GM19438 (cell line): Measurements from ENCODE around the gene CPTP.
A peak's percentile ranks its signal among the peaks of the same experiment; 100 is the strongest.
"Not testable (repeated sequence)": the region's sequence is repeated elsewhere in the genome, so short reads cannot be mapped to it uniquely, and the experiment has no call there.

Source experiments
- ATAC-seq: cut with Tn5 transposase; IDR thresholded peaks from one replicate; pipeline ENCODE4 v1.9.1; 2021; ENCODE audit warnings: low read depth; ENCODE audit not compliant: unreplicated experiment

CPTP gene

GRCh38 chr1:1305300-1306069 is 19.1 kb upstream of the CPTP start:
- peak; percentile 35 for ATAC-seq

DNA sequence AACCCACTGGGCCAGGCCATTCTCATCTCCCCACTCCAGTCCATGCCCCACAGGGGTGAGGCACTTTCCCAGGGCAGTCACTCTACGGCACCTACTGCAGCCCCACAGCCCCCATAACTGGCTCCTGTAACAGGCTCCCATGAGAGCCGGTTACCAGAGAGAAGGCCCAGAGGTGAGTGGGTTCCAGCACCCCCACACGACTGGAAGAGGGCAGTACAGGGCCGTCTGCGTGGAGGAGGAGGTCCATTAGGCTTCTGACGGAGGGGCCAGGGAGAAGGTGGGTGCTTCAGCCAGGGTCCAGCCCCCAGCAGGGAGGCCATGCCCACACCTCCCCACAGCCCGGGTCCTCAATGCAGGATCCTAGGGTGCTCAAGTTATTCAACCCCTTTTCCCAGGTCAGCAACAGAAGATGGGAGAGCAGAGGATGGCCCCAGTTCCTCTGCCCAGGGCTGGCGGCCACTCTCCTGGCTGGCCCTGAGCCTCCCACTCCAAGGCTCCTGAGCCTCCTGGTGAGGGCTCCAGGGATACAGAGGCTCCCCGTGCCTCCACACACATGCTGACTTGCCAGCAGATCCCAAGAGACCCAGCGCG is 18.4 kb upstream of the CPTP start:
- ATAC-seq = no peak

- ATAC-seq = no peak
These were observed 17.8 kb upstream of the CPTP start for GRCh38 chr1:1306661-1307260.

- ATAC-seq = peak; percentile 6
These were observed 17.2 kb upstream of the CPTP start for GRCh38 chr1:1307261-1307922.

DNA sequence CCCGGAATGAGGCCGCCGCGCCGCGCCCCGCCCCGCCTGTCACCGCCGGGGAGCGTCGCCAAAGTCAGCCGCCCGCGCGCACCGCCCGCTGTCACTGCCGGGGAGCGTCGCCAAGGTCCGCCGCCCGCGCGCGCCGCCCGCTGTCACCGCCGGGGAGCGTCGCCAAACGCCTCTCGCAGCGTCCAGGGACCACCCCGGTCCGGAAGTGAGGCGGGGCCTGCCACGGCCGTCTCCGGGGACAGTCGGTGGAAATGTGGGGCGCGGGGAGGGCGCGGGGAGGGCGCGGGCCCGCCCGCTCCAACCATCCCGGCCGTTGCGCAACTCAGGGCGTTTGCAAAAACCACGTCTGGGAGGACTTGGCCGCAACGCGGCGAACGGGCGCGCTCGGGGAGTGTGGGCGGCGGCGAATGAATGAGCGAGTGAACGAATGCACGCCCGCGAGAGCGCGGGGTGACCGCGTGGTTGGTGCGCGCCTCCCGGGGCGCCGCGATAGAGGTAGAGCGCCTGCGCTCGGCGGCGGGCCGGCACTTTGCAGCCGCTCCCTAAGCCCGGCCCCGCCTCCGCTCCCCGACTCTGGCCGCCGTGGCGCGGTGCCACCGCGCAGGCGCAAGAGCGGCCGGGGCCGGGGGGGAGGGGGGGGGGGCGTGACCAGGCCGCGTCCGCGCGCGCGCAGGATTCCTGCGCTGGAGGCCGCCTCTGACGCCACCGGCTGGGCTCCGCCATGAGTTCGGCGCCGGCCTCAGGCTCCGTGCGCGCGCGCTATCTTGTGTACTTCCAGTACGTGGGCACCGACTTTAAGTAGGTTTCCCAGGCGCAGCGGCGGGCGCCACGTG is 16.5 kb upstream of the CPTP start, which contains the start of the genes ACAP3 and PUSL1:
Gene ACAP3 (minus strand): TSS at position 8 of the 833 bp plus-strand sequence. CDS start 115 bp downstream, outside the sequence.
Gene PUSL1 (plus strand): TSS at position 675 of the 833 bp plus-strand sequence. CDS start 47 bp downstream, at position 722.
- ATAC-seq = peak; percentile 44

GRCh38 chr1:1308756-1309250 is 15.8 kb upstream of the CPTP start:
- no peak for ATAC-seq

- ATAC-seq = no peak
These were observed 15.1 kb upstream of the CPTP start for GRCh38 chr1:1309251-1310108.

GRCh38 chr1:1310109-1310385 is 14.6 kb upstream of the CPTP start:
- ATAC-seq = no peak

DNA sequence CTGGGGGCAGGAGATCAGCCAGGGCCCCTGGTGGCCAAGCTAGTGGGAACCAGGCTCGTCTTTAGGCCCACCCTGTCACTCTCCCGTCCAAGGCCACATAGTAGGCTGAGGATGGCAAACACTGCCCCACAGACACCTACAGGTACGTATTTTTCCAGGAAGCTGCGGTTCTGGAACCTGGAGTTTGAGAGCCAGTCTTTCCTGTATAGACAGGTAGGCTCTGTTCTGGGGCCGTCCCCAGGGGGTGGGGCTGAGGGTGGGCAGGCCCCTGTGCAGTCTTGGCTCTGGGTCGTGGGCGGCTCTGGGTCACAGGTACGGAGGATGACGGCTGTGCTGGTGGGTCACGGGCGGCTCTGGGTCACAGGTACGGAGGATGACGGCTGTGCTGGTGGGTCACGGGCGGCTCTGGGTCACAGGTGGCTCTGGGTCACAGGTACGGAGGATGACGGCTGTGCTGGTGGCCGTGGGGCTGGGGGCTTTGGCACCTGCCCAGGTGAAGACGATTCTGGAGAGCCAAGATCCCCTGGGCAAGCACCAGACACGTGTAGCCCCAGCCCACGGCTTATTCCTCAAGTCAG is 14.0 kb upstream of the CPTP start:
- ATAC-seq = no peak

DNA sequence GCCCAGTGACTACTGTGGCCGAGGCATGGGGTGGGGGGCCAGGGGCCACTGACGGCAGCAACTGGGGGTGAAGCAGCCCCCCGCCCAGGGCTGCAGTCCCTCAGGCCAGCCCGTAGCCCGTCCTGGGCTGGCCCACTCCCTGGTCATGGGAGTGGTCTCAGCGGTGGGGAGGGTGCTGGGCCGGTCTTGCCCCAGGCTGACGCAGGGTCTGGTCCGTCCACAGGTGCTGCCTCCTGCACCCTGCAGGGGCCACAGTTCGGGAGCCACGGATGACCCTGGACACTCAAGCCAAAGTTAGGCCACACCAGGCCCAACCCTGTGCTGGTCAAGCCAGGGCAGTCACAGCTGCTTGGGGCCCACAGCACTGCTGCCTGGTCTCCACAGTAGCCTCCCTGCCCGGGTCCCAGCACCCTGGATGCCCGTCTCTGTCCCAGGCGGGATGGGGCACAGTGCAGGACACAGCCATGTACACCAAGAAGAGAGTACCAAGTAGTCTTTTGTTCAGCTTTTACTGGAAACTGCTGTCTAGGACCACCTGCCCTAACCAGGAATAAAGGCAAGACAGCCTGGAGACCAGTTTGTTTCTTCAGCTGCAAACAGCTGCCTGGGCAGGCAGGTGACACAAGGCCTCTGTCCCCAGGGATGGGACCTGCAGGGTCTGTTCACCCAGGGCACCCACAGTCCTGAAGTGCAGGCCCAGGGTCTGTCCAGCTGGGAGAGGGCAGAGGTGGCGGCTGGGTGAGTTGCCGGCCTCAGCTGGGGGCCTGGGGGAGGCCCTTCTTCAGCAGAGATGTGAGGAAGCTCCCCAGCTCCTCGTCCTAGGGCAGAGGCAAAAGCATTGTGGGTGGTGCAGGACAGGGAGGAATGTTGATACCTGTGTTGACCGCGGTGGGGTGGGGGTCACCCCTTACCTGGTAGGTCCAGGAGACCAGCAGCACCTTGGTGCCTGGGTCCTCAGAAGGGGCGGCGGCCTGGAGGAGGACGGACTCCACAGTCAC is 13.2 kb upstream of the CPTP start:
- no peak for ATAC-seq

- no peak for ATAC-seq
These were observed 11.9 kb upstream of the CPTP start for GRCh38 chr1:1312450-1313314.

- ATAC-seq = no peak
These were observed 10.9 kb upstream of the CPTP start for GRCh38 chr1:1313500-1314236.

- ATAC-seq = no peak
These were observed 10.4 kb upstream of the CPTP start for GRCh38 chr1:1314237-1314586.

DNA sequence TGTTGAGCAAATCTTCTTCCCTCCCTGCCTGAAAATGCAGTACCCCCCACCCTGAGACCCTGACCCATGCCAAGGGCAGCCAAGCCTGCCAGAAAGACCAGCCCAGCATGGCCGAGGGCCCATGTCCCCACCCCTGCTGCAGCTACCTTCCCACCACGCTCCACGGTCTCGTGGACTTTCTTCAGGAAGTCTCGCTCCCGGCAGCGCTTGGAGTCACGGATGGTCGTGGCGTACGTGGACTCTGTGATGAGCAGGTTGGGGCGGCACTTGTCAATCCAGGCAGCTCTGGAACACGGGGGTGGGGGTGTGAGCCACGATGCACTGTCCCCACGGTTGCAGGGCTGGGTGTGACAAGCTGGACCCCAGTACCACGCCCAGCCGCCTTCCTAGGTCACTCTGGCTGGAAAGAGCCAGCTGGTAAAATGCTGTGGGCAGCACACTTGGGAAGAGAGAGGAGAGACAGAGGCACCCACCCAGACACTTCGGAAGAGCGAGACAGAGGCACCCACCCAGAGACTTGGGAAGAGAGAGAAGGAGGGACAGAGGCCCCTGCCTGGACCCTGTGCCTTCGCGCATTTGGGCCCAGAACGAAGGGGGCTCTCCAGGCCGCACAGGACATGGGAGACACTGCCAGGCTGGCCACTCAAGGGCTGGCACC is 9.8 kb upstream of the CPTP start:
- no peak for ATAC-seq

DNA sequence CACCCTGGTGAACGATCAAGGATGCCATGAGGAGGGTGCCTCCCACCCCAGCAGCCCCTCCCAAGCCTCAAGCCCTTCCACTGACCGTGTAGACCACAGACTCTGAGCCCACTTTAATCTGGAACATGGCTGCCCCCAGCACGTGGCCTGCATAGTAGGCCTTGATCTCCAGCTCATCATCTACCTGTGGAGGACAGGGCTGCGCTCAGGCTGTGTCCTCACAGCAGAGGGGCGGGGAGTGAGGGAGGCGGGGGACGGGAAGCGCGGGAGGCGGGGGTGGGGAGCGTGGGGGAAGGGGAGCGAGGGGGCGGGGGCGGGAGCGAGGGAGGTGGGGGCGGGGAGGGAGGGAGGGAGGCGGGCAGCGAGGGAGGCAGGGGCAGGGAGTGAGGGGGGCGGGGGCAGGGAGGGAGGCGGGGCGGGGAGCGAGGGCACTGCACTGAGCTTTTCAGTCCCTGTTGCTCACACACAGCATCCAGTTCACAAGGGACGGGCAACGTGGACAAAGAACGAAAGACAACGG is 9.1 kb upstream of the CPTP start:
- ATAC-seq = no peak

GRCh38 chr1:1316199-1316598 is 8.4 kb upstream of the CPTP start:
- ATAC-seq = not testable (repeated sequence)
